ENCODE data around the gene LRRC49. TPM values are rescaled to one million over a fixed set of nuclear protein-coding genes. Genes with fewer than 3 reads are reported as not detected.
A peak's percentile ranks its signal among the peaks of the same experiment; 100 is the strongest.
"Not testable (repeated sequence)": the region's sequence is repeated elsewhere in the genome, so short reads cannot be mapped to it uniquely, and the experiment has no call there.

Gene LRRC49
- total and polyA plus RNA-seq, 2 of the 4 experiments (the other 2 are of a cell fraction) = 8.6 to 16.8 TPM

- H2AFZ ChIP-seq (replicated peaks; ENCODE audit: low read length, poor library complexity) = no peak overlapping the region
- peaks cover 3 to 27% of the 10 kb centered on the region in 2 experiments; a peak in 3 of 4 replicates for H3K79me1 ChIP-seq (ENCODE audit: low read depth in 1 of 2, low read length in 2 of 2)
- H3K4me2 ChIP-seq (ENCODE audit: low read depth, low read length) = peak overlapping the region; percentile 15; the same call in 1 of the 2 replicates
- peak overlapping the region; percentile 57; the same call in 1 of the 2 replicates for H2AK5ac ChIP-seq (ENCODE audit: low read depth, low read length)
- no peak overlapping the region for H2AK9ac ChIP-seq (replicated peaks; ENCODE audit: low read depth, low read length, poor library complexity)
- peak overlapping the region; percentile 65; the same call in 1 of the 2 replicates for H3K14ac ChIP-seq (replicated peaks; ENCODE audit: low read depth, low read length)
- no peaks in the 10 kb centered on the region for H3K36me3 ChIP-seq (ENCODE audit: control insufficient read depth, insufficient read depth, low read length)
- peaks cover 8% of the 10 kb centered on the region for H4K20me1 ChIP-seq (ENCODE audit: insufficient read depth, low read length)
- TF ChIP-seq RCOR1 (IDR thresholded peaks at IDR 0.05; ENCODE audit: insufficient replicate concordance, low read length) (no peak), NFE2L2 (IDR thresholded peaks at IDR 0.05; ENCODE audit: low read depth, low read length) (no peak), CEBPB (IDR thresholded peaks at IDR 0.05; ENCODE audit: low read depth, low read length) (0 out of 2 replicates have a peak, but pooled peaks have one; percentile 11)
- WGBS, 2 experiments (ENCODE audit: extremely low coverage in 2 of 2, insufficient read length in 1 of 2) = no CpG with 5 or more reads among the region's 3 CpGs
- H2BK5ac ChIP-seq (ENCODE audit: low read depth, low read length, poor library complexity, severe bottlenecking) = peak overlapping the region; percentile 66
- H2BK15ac ChIP-seq (ENCODE audit: low read depth, low read length) = peak overlapping the region; percentile 75; the same call in 1 of the 3 replicates
- peaks cover 4% of the 10 kb centered on the region for H3K9me1 ChIP-seq (ENCODE audit: insufficient read depth, low read length)
- CTCF ChIA-PET = interaction anchor here (0.7 to 2.1 kb wide), 4 partner anchors 10 to 583 kb away, joined by 3 to 12 read pairs (median 4); no protein-coding TSS in a partner anchor
- DNase-seq (peak; percentile 58), ATAC-seq (ENCODE audit: low read depth) (no peak)
- peak overlapping the region; percentile 71 for H3K4ac ChIP-seq (ENCODE audit: low read depth, low read length)
- H3K27me3 ChIP-seq (ENCODE audit: control insufficient read depth, insufficient read depth, low read length) = no peaks in the 10 kb centered on the region
- in situ Hi-C loops (cut with MboI; ENCODE audit: low sequenced_read_pairs) = no loop called here
- intact Hi-C loops (cut with micrococcal nuclease) = loop anchor here (2.0 kb wide), 1 partner anchor 33 kb away; no protein-coding TSS in a partner anchor
- no peak overlapping the region for H3K9ac ChIP-seq (ENCODE audit: low read depth, low read length)
- no peaks in the 10 kb centered on the region for H3K9me3 ChIP-seq (ENCODE audit: control insufficient read depth, insufficient read depth, low read length)
- dilution Hi-C loops (cut with HindIII; ENCODE audit: low sequenced_read_pairs, unreplicated experiment) = no loop called here
- peak overlapping the region; percentile 59; the same call in 1 of the 2 replicates for H4K91ac ChIP-seq (ENCODE audit: insufficient read depth, low read depth, low read length)
- no peak overlapping the region for H3K4me3 ChIP-seq (ENCODE audit: insufficient read depth, low read depth, low read length)
- peak overlapping the region; percentile 75 for H2BK120ac ChIP-seq (ENCODE audit: low read depth, low read length)
- peak overlapping the region; percentile 16; the same call in 1 of the 2 replicates for H3K56ac ChIP-seq (ENCODE audit: extremely low read depth, insufficient read depth, low read length)
- no TSS peak for BruUV-seq (replicated peaks)
- peak overlapping the region; percentile 74; the same call in 1 of the 2 replicates for H3K27ac ChIP-seq (ENCODE audit: insufficient read depth, low read length)
- POLR2A ChIA-PET (ENCODE audit: unreplicated experiment) = no interaction called here
- no peak overlapping the region; the same call in 1 of the 2 replicates for H4K5ac ChIP-seq (ENCODE audit: low read depth, low read length)
- H2BK20ac ChIP-seq (ENCODE audit: low read depth, low read length) = peak overlapping the region; percentile 81
- peaks cover 15% of the 10 kb centered on the region for H3K4me1 ChIP-seq (ENCODE audit: control insufficient read depth, insufficient read depth, low read length)
- peak overlapping the region; percentile 80 for H3K23ac ChIP-seq (ENCODE audit: low read depth, low read length)
- H4K8ac ChIP-seq (ENCODE audit: low read depth in 2 of 2, low read length in 2 of 2) = peak overlapping the region in 1 of 2 experiments; percentile 69; a peak in 2 of 4 replicates
- H3K18ac ChIP-seq (ENCODE audit: low read depth, low read length) = peak overlapping the region; percentile 50
These were observed 34.9 kb upstream of the LRRC49 start for GRCh38 chr15:70857562-70858285.

- H3K4me2 ChIP-seq (ENCODE audit: low read depth, low read length); H3K27me3 ChIP-seq (ENCODE audit: control insufficient read depth, insufficient read depth, low read length); DNase-seq; H4K20me1 ChIP-seq (ENCODE audit: insufficient read depth, low read length); H3K27ac ChIP-seq (ENCODE audit: insufficient read depth, low read length); H3K4me3 ChIP-seq (ENCODE audit: insufficient read depth, low read depth, low read length); H3K9ac ChIP-seq (ENCODE audit: low read depth, low read length); H3K56ac ChIP-seq (ENCODE audit: extremely low read depth, insufficient read depth, low read length); dilution Hi-C loops (cut with HindIII; ENCODE audit: low sequenced_read_pairs, unreplicated experiment); H3K14ac ChIP-seq (replicated peaks; ENCODE audit: low read depth, low read length); BruUV-seq (replicated peaks); H3K36me3 ChIP-seq (ENCODE audit: control insufficient read depth, insufficient read depth, low read length); H3K9me3 ChIP-seq (ENCODE audit: control insufficient read depth, insufficient read depth, low read length); H2AFZ ChIP-seq (replicated peaks; ENCODE audit: low read length, poor library complexity); H2AK9ac ChIP-seq (replicated peaks; ENCODE audit: low read depth, low read length, poor library complexity); H3K23ac ChIP-seq (ENCODE audit: low read depth, low read length); H2BK20ac ChIP-seq (ENCODE audit: low read depth, low read length); H3K4ac ChIP-seq (ENCODE audit: low read depth, low read length); POLR2A ChIA-PET (ENCODE audit: unreplicated experiment); H4K91ac ChIP-seq (ENCODE audit: insufficient read depth, low read depth, low read length); in situ Hi-C loops (cut with MboI; ENCODE audit: low sequenced_read_pairs); ATAC-seq (ENCODE audit: low read depth); H3K18ac ChIP-seq (ENCODE audit: low read depth, low read length); H2BK5ac ChIP-seq (ENCODE audit: low read depth, low read length, poor library complexity, severe bottlenecking); H4K5ac ChIP-seq (ENCODE audit: low read depth, low read length); intact Hi-C loops (cut with micrococcal nuclease): not testable (repeated sequence)
- CTCF ChIA-PET = interaction anchor here (0.7 to 1.0 kb wide), 2 partner anchors 9 to 582 kb away, joined by 3 read pairs; no protein-coding TSS in a partner anchor
- Histone ChIP-seq H2BK120ac (ENCODE audit: low read depth, low read length) (peak overlapping the region; percentile 32; the same call in 1 of the 2 replicates), H3K4me1 (ENCODE audit: control insufficient read depth, insufficient read depth, low read length) (peaks cover 23% of the 10 kb centered on the region), H3K79me1 (ENCODE audit: low read depth in 1 of 2, low read length in 2 of 2) (peaks cover 3 to 22% of the 10 kb centered on the region in 2 experiments; a peak in 3 of 4 replicates), H2BK15ac (ENCODE audit: low read depth, low read length) (peak overlapping the region; percentile 45; the same call in 1 of the 3 replicates), H2AK5ac (ENCODE audit: low read depth, low read length) (peak overlapping the region; percentile 43; the same call in 1 of the 2 replicates), H4K8ac (ENCODE audit: low read depth in 2 of 2, low read length in 2 of 2) (peak overlapping the region in 1 of 2 experiments; percentile 18; a peak in 1 of 4 replicates), H3K9me1 (ENCODE audit: insufficient read depth, low read length) (peaks cover 12% of the 10 kb centered on the region)
- WGBS, 2 experiments (ENCODE audit: extremely low coverage in 2 of 2, insufficient read length in 1 of 2) = 89% methylated on average over 1 of the region's 9 CpGs; no CpG with 5 or more reads in 1 of the 2 experiments
These were observed 33.9 kb upstream of the LRRC49 start for GRCh38 chr15:70858614-70859321.

All from IMR-90 (cell line).